ENCODE data around the gene ZNF91.
A peak's percentile ranks its signal among the peaks of the same experiment; 100 is the strongest.
"Not testable (repeated sequence)": the region's sequence is repeated elsewhere in the genome, so short reads cannot be mapped to it uniquely, and the experiment has no call there.

ZNF91 gene

DNA sequence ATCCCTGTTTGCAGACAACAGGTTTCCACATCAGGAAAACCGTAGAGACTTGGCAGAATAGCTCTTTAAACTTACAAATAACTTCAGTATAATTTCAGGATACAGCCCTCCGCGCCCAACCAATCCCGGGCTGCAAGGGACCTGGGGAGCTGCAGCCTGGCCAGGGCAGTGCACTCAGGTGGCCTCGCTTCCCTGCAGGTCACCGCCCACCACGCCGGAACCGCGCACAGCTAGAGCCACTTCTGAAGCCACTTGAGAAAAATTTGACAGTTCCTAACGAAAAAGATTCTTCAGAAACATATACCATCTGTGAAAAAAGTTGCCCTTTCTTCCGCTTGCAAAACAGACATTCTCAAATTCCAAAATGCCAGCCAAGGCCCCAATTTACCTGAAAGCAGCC is 11.1 kb downstream of the ZNF91 start:
- Histone ChIP-seq H3K27ac (ENCODE audit: insufficient read depth in 1 of 2, low read depth in 1 of 2, low read length in 2 of 2, poor library complexity in 1 of 2, severe bottlenecking in 2 of 2) (no peak overlapping the region), H3K27me3 (replicated peaks in 2 of 5; ENCODE audit: control insufficient read depth in 4 of 5, insufficient read depth in 5 of 5, low read length in 4 of 5) (no peaks in the 10 kb centered on the region), H3K36me3 (ENCODE audit: control insufficient read depth in 4 of 4, insufficient read depth in 4 of 4, low read length in 3 of 4) (peaks cover 26 to 96% (median 62%) of the 10 kb centered on the region in 4 experiments), H3K4me1 (ENCODE audit: control extremely low read depth in 1 of 4, control insufficient read depth in 4 of 4, insufficient read depth in 4 of 4, low read length in 3 of 4) (no peaks in the 10 kb centered on the region), H3K9me3 (ENCODE audit: control extremely low read depth in 1 of 5, control insufficient read depth in 4 of 5, insufficient read depth in 2 of 5, low read depth in 1 of 5, low read length in 4 of 5) (peaks cover 8 to 91% (median 57%) of the 10 kb centered on the region in 5 experiments), H3K4me3 (ENCODE audit: control insufficient read depth in 1 of 7, extremely low read depth in 1 of 7, insufficient read depth in 4 of 7, low read depth in 2 of 7, low read length in 6 of 7) (no peak overlapping the region)
- no peak for DNase-seq
- CTCF ChIA-PET: no interaction called here
- WGBS (ENCODE audit: insufficient coverage): 96% methylated on average over 12 of the region's 12 CpGs
- POLR2A ChIA-PET: no interaction called here

GRCh38 chr19:23382955-23383354 is 12.3 kb downstream of the ZNF91 start:
- H3K4me1 ChIP-seq (ENCODE audit: control extremely low read depth in 1 of 4, control insufficient read depth in 4 of 4, insufficient read depth in 4 of 4, low read length in 3 of 4): no peaks in the 10 kb centered on the region
- peak in 2 of 3 donors; percentile 21 to 45 for DNase-seq
- ChIA-PET CTCF (no interaction called here), POLR2A (no interaction called here)
- H3K4me3 ChIP-seq (ENCODE audit: control insufficient read depth in 1 of 7, extremely low read depth in 1 of 7, insufficient read depth in 4 of 7, low read depth in 2 of 7, low read length in 6 of 7): peak overlapping the region in 1 of 7 experiments; percentile 8
- peaks cover 25 to 95% (median 55%) of the 10 kb centered on the region in 4 experiments for H3K36me3 ChIP-seq (ENCODE audit: control insufficient read depth in 4 of 4, insufficient read depth in 4 of 4, low read length in 3 of 4)
- no peak overlapping the region for H3K27ac ChIP-seq (ENCODE audit: insufficient read depth in 1 of 2, low read depth in 1 of 2, low read length in 2 of 2, poor library complexity in 1 of 2, severe bottlenecking in 2 of 2)
- no peaks in the 10 kb centered on the region for H3K27me3 ChIP-seq (replicated peaks in 2 of 5; ENCODE audit: control insufficient read depth in 4 of 5, insufficient read depth in 5 of 5, low read length in 4 of 5)
- H3K9me3 ChIP-seq (ENCODE audit: control extremely low read depth in 1 of 5, control insufficient read depth in 4 of 5, insufficient read depth in 2 of 5, low read depth in 1 of 5, low read length in 4 of 5): peaks cover 10 to 91% (median 53%) of the 10 kb centered on the region in 5 experiments

DNA sequence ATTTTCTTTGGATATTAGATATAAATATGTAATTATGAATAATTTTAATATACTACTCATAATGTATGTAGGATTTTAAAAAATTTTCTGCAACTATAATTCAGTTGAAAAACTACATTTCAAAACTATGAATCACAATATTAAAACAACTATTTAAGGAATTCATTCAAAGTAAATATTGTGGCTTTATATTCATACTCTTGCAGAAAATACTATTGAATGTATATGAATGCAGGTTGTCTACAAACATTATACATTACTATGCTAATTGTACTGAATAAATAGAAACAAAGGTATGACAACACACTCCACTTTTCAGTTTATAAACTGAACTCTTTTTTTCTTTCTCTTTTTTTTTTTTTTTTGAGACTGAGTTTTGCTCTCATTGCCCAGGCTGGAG is 14.2 kb downstream of the ZNF91 start:
- peaks cover 6 to 93% (median 56%) of the 10 kb centered on the region in 5 experiments for H3K9me3 ChIP-seq (ENCODE audit: control extremely low read depth in 1 of 5, control insufficient read depth in 4 of 5, insufficient read depth in 2 of 5, low read depth in 1 of 5, low read length in 4 of 5)
- CTCF ChIA-PET: no interaction called here
- DNase-seq: no peak
- no peak overlapping the region for H3K4me3 ChIP-seq (ENCODE audit: control insufficient read depth in 1 of 7, extremely low read depth in 1 of 7, insufficient read depth in 4 of 7, low read depth in 2 of 7, low read length in 6 of 7)
- H3K36me3 ChIP-seq (ENCODE audit: control insufficient read depth in 4 of 4, insufficient read depth in 4 of 4, low read length in 3 of 4): peaks cover 24 to 94% (median 52%) of the 10 kb centered on the region in 4 experiments
- POLR2A ChIA-PET: no interaction called here
- H3K27me3 ChIP-seq (replicated peaks in 2 of 5; ENCODE audit: control insufficient read depth in 4 of 5, insufficient read depth in 5 of 5, low read length in 4 of 5): no peaks in the 10 kb centered on the region
- no peak overlapping the region for H3K27ac ChIP-seq (ENCODE audit: insufficient read depth in 1 of 2, low read depth in 1 of 2, low read length in 2 of 2, poor library complexity in 1 of 2, severe bottlenecking in 2 of 2)
- no peaks in the 10 kb centered on the region for H3K4me1 ChIP-seq (ENCODE audit: control extremely low read depth in 1 of 4, control insufficient read depth in 4 of 4, insufficient read depth in 4 of 4, low read length in 3 of 4)

- H3K4me3 ChIP-seq (ENCODE audit: control insufficient read depth in 1 of 7, extremely low read depth in 1 of 7, insufficient read depth in 4 of 7, low read depth in 2 of 7, low read length in 6 of 7): peak overlapping the region in 2 of 7 experiments; percentile 13 to 23
- POLR2A ChIA-PET; CTCF ChIA-PET; H3K27me3 ChIP-seq (replicated peaks in 2 of 5; ENCODE audit: control insufficient read depth in 4 of 5, insufficient read depth in 5 of 5, low read length in 4 of 5); H3K4me1 ChIP-seq (ENCODE audit: control extremely low read depth in 1 of 4, control insufficient read depth in 4 of 4, insufficient read depth in 4 of 4, low read length in 3 of 4); H3K27ac ChIP-seq (ENCODE audit: insufficient read depth in 1 of 2, low read depth in 1 of 2, low read length in 2 of 2, poor library complexity in 1 of 2, severe bottlenecking in 2 of 2): not testable (repeated sequence)
- H3K9me3 ChIP-seq (ENCODE audit: control extremely low read depth in 1 of 5, control insufficient read depth in 4 of 5, insufficient read depth in 2 of 5, low read depth in 1 of 5, low read length in 4 of 5): peaks cover 8 to 92% (median 50%) of the 10 kb centered on the region in 5 experiments
- H3K36me3 ChIP-seq (ENCODE audit: control insufficient read depth in 4 of 4, insufficient read depth in 4 of 4, low read length in 3 of 4): peaks cover 27 to 89% (median 45%) of the 10 kb centered on the region in 4 experiments
- 92% methylated on average over 4 of the region's 4 CpGs for WGBS (ENCODE audit: insufficient coverage)
- peak in 2 of 3 donors; percentile 38 to 45 for DNase-seq
Measured at GRCh38 chr19:23379671-23380070, 15.6 kb downstream of the ZNF91 start.

DNA sequence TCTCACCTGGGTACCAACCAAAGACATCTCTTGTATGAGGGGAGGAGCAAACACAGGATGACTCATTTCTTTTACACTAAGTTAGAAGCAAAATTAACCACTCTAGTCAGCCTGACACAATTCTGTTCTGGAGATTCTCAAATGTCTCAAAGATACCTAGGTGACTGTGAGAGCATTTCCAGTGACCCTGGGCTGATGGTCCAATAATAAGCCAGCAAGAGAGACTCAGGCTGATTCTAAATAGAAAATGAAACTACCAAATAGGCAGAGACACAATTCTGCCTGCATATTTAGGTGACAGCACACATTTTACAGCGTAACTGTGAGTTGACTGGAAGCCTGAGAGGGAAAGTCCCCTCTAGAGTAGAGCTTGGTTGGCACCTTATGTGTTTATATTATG is 16.3 kb downstream of the ZNF91 start:
- H3K27me3 ChIP-seq (replicated peaks in 2 of 5; ENCODE audit: control insufficient read depth in 4 of 5, insufficient read depth in 5 of 5, low read length in 4 of 5): no peaks in the 10 kb centered on the region
- no peak for DNase-seq
- CTCF ChIA-PET: no interaction called here
- peaks cover 8 to 86% (median 43%) of the 10 kb centered on the region in 5 experiments for H3K9me3 ChIP-seq (ENCODE audit: control extremely low read depth in 1 of 5, control insufficient read depth in 4 of 5, insufficient read depth in 2 of 5, low read depth in 1 of 5, low read length in 4 of 5)
- H3K4me1 ChIP-seq (ENCODE audit: control extremely low read depth in 1 of 4, control insufficient read depth in 4 of 4, insufficient read depth in 4 of 4, low read length in 3 of 4): no peaks in the 10 kb centered on the region
- POLR2A ChIA-PET: no interaction called here
- H3K4me3 ChIP-seq (ENCODE audit: control insufficient read depth in 1 of 7, extremely low read depth in 1 of 7, insufficient read depth in 4 of 7, low read depth in 2 of 7, low read length in 6 of 7): no peak overlapping the region
- peaks cover 20 to 86% (median 38%) of the 10 kb centered on the region in 4 experiments for H3K36me3 ChIP-seq (ENCODE audit: control insufficient read depth in 4 of 4, insufficient read depth in 4 of 4, low read length in 3 of 4)
- 100% methylated on average over 1 of the region's 1 CpG for WGBS (ENCODE audit: insufficient coverage)
- H3K27ac ChIP-seq (ENCODE audit: insufficient read depth in 1 of 2, low read depth in 1 of 2, low read length in 2 of 2, poor library complexity in 1 of 2, severe bottlenecking in 2 of 2): no peak overlapping the region

DNA sequence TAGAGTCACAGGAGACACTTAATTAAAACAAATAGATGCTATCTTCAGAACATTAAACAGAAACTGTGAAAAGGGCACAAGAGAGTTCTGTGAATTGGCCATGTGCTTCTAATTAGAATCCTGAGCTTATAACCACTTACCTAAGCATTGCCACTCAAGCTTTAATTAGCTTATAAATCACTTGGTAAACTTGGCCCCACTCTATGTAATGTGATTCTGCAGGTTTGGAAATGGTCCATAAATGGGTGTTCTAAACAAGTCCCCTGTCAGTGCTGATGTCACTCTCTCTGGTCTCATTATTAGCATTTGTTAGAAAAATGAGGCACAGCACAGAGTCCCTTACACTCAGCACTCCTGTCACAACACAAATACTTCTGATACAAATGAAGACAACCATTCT is 18.0 kb downstream of the ZNF91 start:
- Histone ChIP-seq H3K9me3 (ENCODE audit: control extremely low read depth in 1 of 5, control insufficient read depth in 4 of 5, insufficient read depth in 2 of 5, low read depth in 1 of 5, low read length in 4 of 5) (peaks cover 14 to 85% (median 44%) of the 10 kb centered on the region in 5 experiments), H3K4me1 (ENCODE audit: control extremely low read depth in 1 of 4, control insufficient read depth in 4 of 4, insufficient read depth in 4 of 4, low read length in 3 of 4) (no peaks in the 10 kb centered on the region), H3K27ac (ENCODE audit: insufficient read depth in 1 of 2, low read depth in 1 of 2, low read length in 2 of 2, poor library complexity in 1 of 2, severe bottlenecking in 2 of 2) (no peak overlapping the region), H3K4me3 (ENCODE audit: control insufficient read depth in 1 of 7, extremely low read depth in 1 of 7, insufficient read depth in 4 of 7, low read depth in 2 of 7, low read length in 6 of 7) (no peak overlapping the region), H3K36me3 (ENCODE audit: control insufficient read depth in 4 of 4, insufficient read depth in 4 of 4, low read length in 3 of 4) (peaks cover 21 to 86% (median 40%) of the 10 kb centered on the region in 4 experiments), H3K27me3 (replicated peaks in 2 of 5; ENCODE audit: control insufficient read depth in 4 of 5, insufficient read depth in 5 of 5, low read length in 4 of 5) (no peaks in the 10 kb centered on the region)
- DNase-seq: no peak
- CTCF ChIA-PET: interaction anchor here (1.0 kb wide), 1 partner anchor 11 kb away, joined by 4 read pairs; no protein-coding TSS in a partner anchor
- POLR2A ChIA-PET: no interaction called here

DNA sequence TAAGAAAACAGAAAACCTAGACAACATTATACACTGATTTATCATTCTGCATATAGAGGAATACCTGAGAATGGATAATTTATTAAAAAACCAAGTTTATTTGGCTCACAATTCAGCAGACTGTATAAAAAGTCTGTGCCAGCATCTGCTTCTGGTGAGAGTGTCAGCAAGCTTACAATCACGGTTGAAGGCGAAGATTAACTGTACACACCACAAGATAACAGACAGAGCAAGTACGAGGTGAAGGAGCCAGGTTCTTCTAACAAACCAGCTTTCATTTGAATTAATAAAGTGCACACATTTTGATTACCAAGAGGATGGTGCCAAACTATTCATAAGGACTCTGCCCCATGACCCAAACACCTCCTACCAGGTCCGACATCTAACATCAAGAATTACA is 28.8 kb downstream of the ZNF91 start:
- H3K4me1 ChIP-seq (ENCODE audit: control extremely low read depth in 1 of 4, control insufficient read depth in 4 of 4, insufficient read depth in 4 of 4, low read length in 3 of 4): no peaks in the 10 kb centered on the region
- 100% methylated on average over 4 of the region's 4 CpGs for WGBS (ENCODE audit: insufficient coverage)
- POLR2A ChIA-PET: no interaction called here

More for the DNA sequence above, 28.8 kb downstream of the ZNF91 start:
- H3K4me3 ChIP-seq (ENCODE audit: control insufficient read depth in 1 of 7, extremely low read depth in 1 of 7, insufficient read depth in 4 of 7, low read depth in 2 of 7, low read length in 6 of 7): peak overlapping the region in 1 of 7 experiments; percentile 19
- CTCF ChIA-PET: no interaction called here
- no peaks in the 10 kb centered on the region for H3K27me3 ChIP-seq (replicated peaks in 2 of 5; ENCODE audit: control insufficient read depth in 4 of 5, insufficient read depth in 5 of 5, low read length in 4 of 5)
- peaks cover 27 to 75% (median 47%) of the 10 kb centered on the region in 4 experiments for H3K36me3 ChIP-seq (ENCODE audit: control insufficient read depth in 4 of 4, insufficient read depth in 4 of 4, low read length in 3 of 4)
- peaks cover 8 to 73% (median 31%) of the 10 kb centered on the region in 5 experiments for H3K9me3 ChIP-seq (ENCODE audit: control extremely low read depth in 1 of 5, control insufficient read depth in 4 of 5, insufficient read depth in 2 of 5, low read depth in 1 of 5, low read length in 4 of 5)
- no peak for DNase-seq
- no peak overlapping the region for H3K27ac ChIP-seq (ENCODE audit: insufficient read depth in 1 of 2, low read depth in 1 of 2, low read length in 2 of 2, poor library complexity in 1 of 2, severe bottlenecking in 2 of 2)

All from common myeloid progenitor, CD34-positive (primary cell).